CD4-positive, alpha-beta memory T cell (primary cell): ENCODE results near the gene GRM4. TPM values are rescaled to one million over a fixed set of nuclear protein-coding genes. Genes with fewer than 3 reads are reported as not detected.

Experiments used
- CTCF ChIA-PET: fragments of 350-600 bp; sonication (Branson Sonifier 250); formaldehyde crosslinking; loops from one replicate; lab custom pipeline; 2021; ENCODE audit warnings: inconsistent platforms; ENCODE audit not compliant: partially characterized antibody; lab: Charles Lee
- POLR2A ChIA-PET: fragments of 350-600 bp; sonication (Branson Sonifier 250); formaldehyde crosslinking; loops from one replicate; lab custom pipeline; 2021; ENCODE audit not compliant: partially characterized antibody; lab: Charles Lee
- DNase-seq, 5 donors: peaks; one replicate each; pipeline versions ENCODE4 v3.0.0 to v3.0.0-alpha.2; 2020 to 2022; ENCODE audit warnings: mixed read lengths in 1 of 5
- H3K27ac ChIP-seq: one replicate; pipeline ENCODE4 v1.7.0; 2013; ENCODE audit warnings: low read depth, low read length
- H3K27me3 ChIP-seq: 2 replicates; pipeline ENCODE4 v1.7.0; 2013; ENCODE audit warnings: mild to moderate bottlenecking, low read length, moderate library complexity; ENCODE audit not compliant: insufficient read depth
- H3K36me3 ChIP-seq: 2 replicates; pipeline ENCODE4 v1.7.0; 2013; ENCODE audit warnings: mild to moderate bottlenecking, low read length, moderate library complexity; ENCODE audit not compliant: insufficient read depth
- H3K4me1 ChIP-seq: 2 replicates; pipeline ENCODE4 v1.7.0; 2013; ENCODE audit warnings: mild to moderate bottlenecking, low read length, moderate library complexity; ENCODE audit not compliant: insufficient read depth
- H3K4me3 ChIP-seq, 2 donors: one replicate each; pipeline ENCODE4 v1.7.0; 2013; ENCODE audit warnings: low read length in 2 of 2, mild to moderate bottlenecking in 1 of 2
- H3K9me3 ChIP-seq, 2 donors: one replicate each; pipeline ENCODE4 v1.7.0; 2013; ENCODE audit warnings: low read length in 2 of 2, control low read depth in 1 of 2; ENCODE audit not compliant: control insufficient read depth in 1 of 2
- H3K27ac Mint-ChIP-seq, 7 donors: one replicate each; pipeline ENCODE4 v1.8.0; 2020 to 2021; ENCODE audit warnings: mixed read lengths in 7 of 7, mild to moderate bottlenecking in 6 of 7, inconsistent platforms in 3 of 7, moderate library complexity in 3 of 7
- H3K27me3 Mint-ChIP-seq, 2 donors: one replicate each; pipeline ENCODE4 v1.8.0; 2020 to 2021; ENCODE audit warnings: mixed read lengths in 2 of 2
- H3K36me3 Mint-ChIP-seq, 2 donors: one replicate each; pipeline ENCODE4 v1.8.0; 2020 to 2021; ENCODE audit warnings: mixed read lengths in 2 of 2, inconsistent platforms in 1 of 2, mild to moderate bottlenecking in 1 of 2
- H3K4me1 Mint-ChIP-seq, 4 donors: one replicate each; pipeline ENCODE4 v1.8.0; 2020 to 2021; ENCODE audit warnings: mixed read lengths in 4 of 4, mild to moderate bottlenecking in 1 of 4
- H3K4me3 Mint-ChIP-seq, 8 donors: one replicate each; pipeline ENCODE4 v1.8.0; 2020 to 2021; ENCODE audit warnings: mixed read lengths in 8 of 8, mild to moderate bottlenecking in 7 of 8, moderate library complexity in 6 of 8, inconsistent platforms in 3 of 8
- H3K9me3 Mint-ChIP-seq, 8 donors: one replicate each; pipeline ENCODE4 v1.8.0; 2020 to 2021; ENCODE audit warnings: mixed read lengths in 8 of 8, mild to moderate bottlenecking in 5 of 8, inconsistent platforms in 3 of 8, moderate library complexity in 1 of 8
- intact Hi-C: fragments of 100-400 bp; cut with micrococcal nuclease; formaldehyde crosslinking; loops from one replicate; pipeline ENCODE4 v1.15.1; 2023
- polyA plus RNA-seq, 2 donors: library from polyadenylated mRNA; unstranded; fragments of 300-500 nt; fragmentation: Illumina TruSeq; gene quantifications; one replicate each; pipeline ENCODE4 v1.2.3, GENCODE V29; 2021
- total RNA-seq, 2 experiments: library from RNA; stranded (reverse); gene quantifications; one replicate each; pipeline ENCODE4 v1.2.3, GENCODE V29; 2021

The GRM4 gene
- total and polyA plus RNA-seq, 4 experiments from 2014 or later: 0.09 TPM; not detected in 3

- H3K4me1 ChIP-seq: no peaks in the 10 kb centered on the region
- intact Hi-C loops: no loop called here
- H3K27ac Mint-ChIP-seq: no peak overlapping the region
- H3K4me1 Mint-ChIP-seq: no peaks in the 10 kb centered on the region
- no peak overlapping the region for H3K4me3 Mint-ChIP-seq
- H3K27me3 Mint-ChIP-seq: peaks cover 21 to 30% of the 10 kb centered on the region in 2 donors
- no peak overlapping the region for H3K27ac ChIP-seq
- H3K9me3 Mint-ChIP-seq: peaks cover 0 to 3% (median 0%) of the 10 kb centered on the region in 8 donors
- no peak for DNase-seq
- H3K36me3 ChIP-seq: no peaks in the 10 kb centered on the region
- CTCF ChIA-PET: no interaction called here
- H3K4me3 ChIP-seq: no peak overlapping the region
- H3K27me3 ChIP-seq: no peaks in the 10 kb centered on the region
- POLR2A ChIA-PET: no interaction called here
- no peaks in the 10 kb centered on the region for H3K36me3 Mint-ChIP-seq
- no peaks in the 10 kb centered on the region for H3K9me3 ChIP-seq
Measured at GRCh38 chr6:34115915-34116314, 30.0 kb downstream of the GRM4 start.

GRCh38 chr6:34115403-34115795 is 30.5 kb downstream of the GRM4 start:
- intact Hi-C loops: no loop called here
- Histone ChIP-seq H3K4me1 (no peaks in the 10 kb centered on the region), H3K4me3 (no peak overlapping the region), H3K9me3 (no peaks in the 10 kb centered on the region), H3K36me3 (no peaks in the 10 kb centered on the region), H3K27me3 (no peaks in the 10 kb centered on the region), H3K27ac (no peak overlapping the region)
- DNase-seq: peak in 4 of 5 donors; percentile 3 to 14 (median 9)
- Mint-ChIP-seq H3K27me3 (peaks cover 23 to 31% of the 10 kb centered on the region in 2 donors), H3K27ac (no peak overlapping the region), H3K4me3 (no peak overlapping the region), H3K4me1 (no peaks in the 10 kb centered on the region), H3K36me3 (no peaks in the 10 kb centered on the region), H3K9me3 (peaks cover 0 to 3% (median 0%) of the 10 kb centered on the region in 8 donors)
- POLR2A ChIA-PET: no interaction called here
- CTCF ChIA-PET: no interaction called here

GRCh38 chr6:34114695-34115402 is 31.0 kb downstream of the GRM4 start:
- DNase-seq: no peak
- Histone ChIP-seq H3K27ac (no peak overlapping the region), H3K4me3 (no peak overlapping the region), H3K4me1 (no peaks in the 10 kb centered on the region), H3K27me3 (no peaks in the 10 kb centered on the region), H3K36me3 (no peaks in the 10 kb centered on the region), H3K9me3 (no peaks in the 10 kb centered on the region)
- Mint-ChIP-seq H3K4me1 (no peaks in the 10 kb centered on the region), H3K9me3 (peaks cover 0 to 3% (median 0%) of the 10 kb centered on the region in 8 donors), H3K4me3 (no peak overlapping the region), H3K27ac (no peak overlapping the region), H3K36me3 (no peaks in the 10 kb centered on the region), H3K27me3 (peaks cover 24 to 31% of the 10 kb centered on the region in 2 donors)
- POLR2A ChIA-PET: no interaction called here
- intact Hi-C loops: no loop called here
- CTCF ChIA-PET: no interaction called here

GRCh38 chr6:34113532-34113931 is 32.4 kb downstream of the GRM4 start:
- H3K36me3 Mint-ChIP-seq: no peaks in the 10 kb centered on the region
- H3K27me3 ChIP-seq: no peaks in the 10 kb centered on the region
- intact Hi-C loops: no loop called here
- H3K27ac ChIP-seq: no peak overlapping the region
- H3K27ac Mint-ChIP-seq: no peak overlapping the region
- H3K27me3 Mint-ChIP-seq: peaks cover 22 to 34% of the 10 kb centered on the region in 2 donors
- no peaks in the 10 kb centered on the region for H3K4me1 Mint-ChIP-seq
- H3K4me1 ChIP-seq: no peaks in the 10 kb centered on the region
- POLR2A ChIA-PET: no interaction called here
- peaks cover 0 to 3% (median 0%) of the 10 kb centered on the region in 8 donors for H3K9me3 Mint-ChIP-seq
- H3K36me3 ChIP-seq: no peaks in the 10 kb centered on the region
- DNase-seq: no peak
- no peak overlapping the region for H3K4me3 Mint-ChIP-seq
- H3K9me3 ChIP-seq: no peaks in the 10 kb centered on the region
- no peak overlapping the region for H3K4me3 ChIP-seq
- CTCF ChIA-PET: no interaction called here

- intact Hi-C loops: no loop called here
- peaks cover 0 to 3% (median 0%) of the 10 kb centered on the region in 8 donors for H3K9me3 Mint-ChIP-seq
- Histone ChIP-seq H3K27me3 (no peaks in the 10 kb centered on the region), H3K27ac (no peak overlapping the region), H3K4me1 (no peaks in the 10 kb centered on the region), H3K9me3 (no peaks in the 10 kb centered on the region), H3K4me3 (no peak overlapping the region), H3K36me3 (no peaks in the 10 kb centered on the region)
- no peak overlapping the region for H3K4me3 Mint-ChIP-seq
- POLR2A ChIA-PET: interaction anchor here (1.1 kb wide), 1 partner anchor 14 kb away, joined by 3 read pairs; no protein-coding TSS in a partner anchor
- H3K27me3 Mint-ChIP-seq: peaks cover 23 to 29% of the 10 kb centered on the region in 2 donors
- CTCF ChIA-PET: no interaction called here
- H3K27ac Mint-ChIP-seq: no peak overlapping the region
- no peaks in the 10 kb centered on the region for H3K36me3 Mint-ChIP-seq
- no peaks in the 10 kb centered on the region for H3K4me1 Mint-ChIP-seq
- no peak for DNase-seq
Measured at GRCh38 chr6:34112126-34112525, 33.8 kb downstream of the GRM4 start.

- peaks cover 0 to 3% (median 0%) of the 10 kb centered on the region in 8 donors for H3K9me3 Mint-ChIP-seq
- no peaks in the 10 kb centered on the region for H3K4me1 Mint-ChIP-seq
- no peak for DNase-seq
- Histone ChIP-seq H3K4me3 (no peak overlapping the region), H3K27ac (no peak overlapping the region), H3K27me3 (no peaks in the 10 kb centered on the region), H3K4me1 (no peaks in the 10 kb centered on the region), H3K36me3 (no peaks in the 10 kb centered on the region), H3K9me3 (no peaks in the 10 kb centered on the region)
- ChIA-PET POLR2A (interaction anchor here (0.5 kb wide), 1 partner anchor 11 kb away, joined by 3 read pairs; no protein-coding TSS in a partner anchor), CTCF (no interaction called here)
- no peak overlapping the region for H3K4me3 Mint-ChIP-seq
- H3K27ac Mint-ChIP-seq: no peak overlapping the region
- intact Hi-C loops: no loop called here
- H3K27me3 Mint-ChIP-seq: peaks cover 21 to 31% of the 10 kb centered on the region in 2 donors
- no peaks in the 10 kb centered on the region for H3K36me3 Mint-ChIP-seq
Measured at GRCh38 chr6:34110610-34111009, 35.3 kb downstream of the GRM4 start.

GRCh38 chr6:34108176-34108575 is 37.7 kb downstream of the GRM4 start:
- H3K27ac ChIP-seq: no peak overlapping the region
- Mint-ChIP-seq H3K4me3 (no peak overlapping the region), H3K9me3 (no peaks in the 10 kb centered on the region), H3K27me3 (peaks cover 17 to 18% of the 10 kb centered on the region in 2 donors), H3K4me1 (no peaks in the 10 kb centered on the region), H3K36me3 (no peaks in the 10 kb centered on the region), H3K27ac (no peak overlapping the region)
- no peaks in the 10 kb centered on the region for H3K9me3 ChIP-seq
- no peaks in the 10 kb centered on the region for H3K4me1 ChIP-seq
- no peak overlapping the region for H3K4me3 ChIP-seq
- H3K27me3 ChIP-seq: no peaks in the 10 kb centered on the region
- POLR2A ChIA-PET: no interaction called here
- CTCF ChIA-PET: no interaction called here
- DNase-seq: no peak
- intact Hi-C loops: no loop called here
- H3K36me3 ChIP-seq: no peaks in the 10 kb centered on the region
